K562 (cell line): ENCODE data around the gene ZFYVE1. TPM values are rescaled to one million over a fixed set of nuclear protein-coding genes. Genes with fewer than 3 reads are reported as not detected.

ENCODE experiments used
- ARHGAP35 ChIP-seq: fragments of 450-650 bp; IDR thresholded peaks from 2 replicates; pipeline ENCODE4 v1.6.1; 2018; ENCODE audit not compliant: partially characterized antibody
- ASH1L ChIP-seq: fragments of 450-650 bp; IDR thresholded peaks from 2 replicates; pipeline ENCODE4 v1.6.1; 2018; ENCODE audit warnings: borderline replicate concordance, mild to moderate bottlenecking, low read depth; ENCODE audit not compliant: partially characterized antibody
- ATF1 ChIP-seq, 2 experiments: fragments of 450-650 bp in 1 of 2; IDR thresholded peaks; 2 replicates each; pipeline ENCODE4 v1.6.1; 2016; ENCODE audit warnings: missing compliant biosample characterization in 1 of 2, missing genetic modification characterization in 1 of 2
- BHLHE40 ChIP-seq: IDR thresholded peaks from 2 replicates; pipeline ENCODE4 v1.6.1; 2011; ENCODE audit warnings: low read length, improper control_type of control experiment
- CEBPZ ChIP-seq: fragments of 150-350 bp; IDR thresholded peaks from 2 replicates; pipeline ENCODE4 v1.6.1; 2014; ENCODE audit warnings: low read depth, mild to moderate bottlenecking, low read length, borderline replicate concordance
- EGR1 ChIP-seq: fragments of 450-650 bp; conservative IDR thresholded peaks from 2 replicates; pipeline ENCODE4 v1.6.1; 2017; ENCODE audit warnings: mild to moderate bottlenecking
- ELF1 ChIP-seq: fragments of 200-800 bp; sonication (Bioruptor generic); IDR thresholded peaks from 2 replicates; pipeline ENCODE4 v1.6.1; 2016; ENCODE audit warnings: missing genetic modification characterization, missing compliant biosample characterization
- ELF4 ChIP-seq: fragments of 450-650 bp; formaldehyde crosslinking; IDR thresholded peaks from 2 replicates; pipeline ENCODE4 v1.4.0; 2022; ENCODE audit warnings: missing genetic modification characterization
- GTF2E2 ChIP-seq: fragments of 200-800 bp; sonication (Bioruptor generic); IDR thresholded peaks from 2 replicates; pipeline ENCODE4 v1.6.1; 2016; ENCODE audit warnings: missing genetic modification characterization, missing compliant biosample characterization
- MAFG ChIP-seq: fragments of 450-650 bp; conservative IDR thresholded peaks from 2 replicates; pipeline ENCODE4 v1.6.1; 2016; ENCODE audit warnings: missing genetic modification characterization, missing compliant biosample characterization
- MAX ChIP-seq: sonication (generic); formaldehyde crosslinking; IDR thresholded peaks from 2 replicates; pipeline ENCODE4 v1.9.0; 2022; ENCODE audit warnings: mild to moderate bottlenecking, missing genetic modification reagents
- NR2C1 ChIP-seq, 2 experiments: fragments of 450-650 bp; IDR thresholded peaks; 2 replicates each; pipeline ENCODE4 v1.6.1; 2017; ENCODE audit warnings: mild to moderate bottlenecking in 2 of 2, antibody characterized with exemption in 1 of 2, inconsistent platforms in 1 of 2, missing compliant biosample characterization in 1 of 2, missing genetic modification characterization in 1 of 2
- POU5F1 ChIP-seq: fragments of 150-350 bp; IDR thresholded peaks from 2 replicates; pipeline ENCODE4 v1.6.1; 2014; ENCODE audit warnings: borderline replicate concordance, low read length, low read depth, mild to moderate bottlenecking; ENCODE audit not compliant: partially characterized antibody
- SAP30 ChIP-seq: fragments of 200-600 bp; sonication (generic); IDR thresholded peaks from 2 replicates; pipeline ENCODE4 v1.6.1; 2012; ENCODE audit warnings: borderline replicate concordance, low read depth, mild to moderate bottlenecking, moderate library complexity, low read length, control low read depth, inconsistent platforms; ENCODE audit not compliant: insufficient read depth, poor library complexity, severe bottlenecking
- SMC3 ChIP-seq: conservative IDR thresholded peaks from 2 replicates; pipeline ENCODE4 v1.6.1; 2011; ENCODE audit warnings: low read depth, low read length, improper control_type of control experiment; ENCODE audit not compliant: insufficient read depth
- SUPT5H ChIP-seq: fragments of 450-650 bp; IDR thresholded peaks from 2 replicates; pipeline ENCODE4 v1.6.1; 2016
- ZBTB11 ChIP-seq, 3 experiments: fragments of 200-800 bp in 1 of 3; fragments of 250-450 bp in 1 of 3; fragments of 450-650 bp in 1 of 3; sonication (Bioruptor Pico) in 1 of 3; sonication (Bioruptor generic) in 1 of 3; formaldehyde crosslinking in 1 of 3; IDR thresholded peaks; 2 replicates each; pipeline versions ENCODE4 v1.6.1 to v1.8.0; 2016 to 2022; ENCODE audit warnings: mild to moderate bottlenecking in 2 of 3, missing genetic modification characterization in 2 of 3, missing compliant biosample characterization in 1 of 3, moderate library complexity in 1 of 3
- ZNF121 ChIP-seq: sonication (generic); formaldehyde crosslinking; conservative IDR thresholded peaks from 2 replicates; pipeline ENCODE4 v1.8.0; 2022; ENCODE audit warnings: missing genetic modification reagents
- ZNF589 ChIP-seq: fragments of 200-800 bp; sonication (Bioruptor generic); IDR thresholded peaks from 2 replicates; pipeline ENCODE4 v1.6.1; 2016; ENCODE audit warnings: low read depth, missing genetic modification characterization, missing compliant biosample characterization
- polyA plus RNA-seq, 8 experiments: library from polyadenylated mRNA; depleted of rRNA in 4 of 8; stranded (reverse) in 5 of 8; unstranded in 3 of 8; fragments of >200 nt; fragmentation: Nextera tagmentation in 2 of 8; fragmentation: Illumina TruSeq in 1 of 8; extraction: Ambion mirVana in 2 of 8; extraction: Trizol in 1 of 8; gene quantifications; 2 replicates each; pipeline versions ENCODE4 v1.2.1 to v1.2.3, GENCODE V29; 2011 to 2014; ENCODE audit warnings: inconsistent platforms in 1 of 8, missing spikeins in 1 of 8
- total RNA-seq, 7 experiments: library from RNA; depleted of rRNA in 6 of 7; stranded (reverse); fragments of >200 nt in 6 of 7; fragmentation: Illumina TruSeq in 2 of 7; extraction: Trizol in 2 of 7; gene quantifications; 2 replicates each; pipeline versions ENCODE4 v1.2.1 to v1.2.3, GENCODE V29; 2011 to 2021; ENCODE audit warnings: low replicate concordance in 1 of 7

Gene ZFYVE1
- total and polyA plus RNA-seq, 9 of the 15 experiments (the other 6 are each of a cell fraction or from before 2014, with no cell fraction given) = 0.62 to 5.5 (median 3.4) TPM

- TF ChIP-seq ELF1 (tag) (peak; percentile 84), SMC3 (no peak), ZNF589 (no peak), BHLHE40 (peak; percentile 52; the same call in 1 of the 2 replicates), ELF4 (CRISPR knock-in tag) (0 out of 2 replicates have a peak, but pooled peaks have one; percentile 49), ZBTB11 (CRISPR knock-in tag; IDR thresholded peaks at IDR 0.05) (peak in 1 of 3 experiments; percentile 68; a peak in 1 of 6 replicates), SAP30 (peak; percentile 91), MAFG (tag) (no peak), ZNF121 (CRISPR knock-in tag) (no peak), POU5F1 (peak; percentile 80), CEBPZ (no peak), ARHGAP35 (no peak), SUPT5H (peak; percentile 64), EGR1 (peak; percentile 81), ASH1L (peak; percentile 70), ATF1 (CRISPR knock-in tag; IDR thresholded peaks at IDR 0.05) (no peak), ATF1 (tag; IDR thresholded peaks at IDR 0.05) (peak; percentile 95), GTF2E2 (no peak), MAX (CRISPR knock-in tag) (peak; percentile 70), NR2C1 (IDR thresholded peaks at IDR 0.05) (peak; percentile 80), NR2C1 (tag; IDR thresholded peaks at IDR 0.05) (peak; percentile 93)
Measured at GRCh38 chr14:73026845-73027542, at the start of gene ZFYVE1 (continued).
